GM19395 (cell line): ENCODE measurements around the gene LMTK3.
A peak's percentile ranks its signal among the peaks of the same experiment; 100 is the strongest.

Experiments used
- ATAC-seq: cut with Tn5 transposase; IDR thresholded peaks from one replicate; pipeline ENCODE4 v1.9.1; 2021; ENCODE audit warnings: mild to moderate bottlenecking, moderate library complexity; ENCODE audit not compliant: unreplicated experiment

Gene LMTK3

DNA sequence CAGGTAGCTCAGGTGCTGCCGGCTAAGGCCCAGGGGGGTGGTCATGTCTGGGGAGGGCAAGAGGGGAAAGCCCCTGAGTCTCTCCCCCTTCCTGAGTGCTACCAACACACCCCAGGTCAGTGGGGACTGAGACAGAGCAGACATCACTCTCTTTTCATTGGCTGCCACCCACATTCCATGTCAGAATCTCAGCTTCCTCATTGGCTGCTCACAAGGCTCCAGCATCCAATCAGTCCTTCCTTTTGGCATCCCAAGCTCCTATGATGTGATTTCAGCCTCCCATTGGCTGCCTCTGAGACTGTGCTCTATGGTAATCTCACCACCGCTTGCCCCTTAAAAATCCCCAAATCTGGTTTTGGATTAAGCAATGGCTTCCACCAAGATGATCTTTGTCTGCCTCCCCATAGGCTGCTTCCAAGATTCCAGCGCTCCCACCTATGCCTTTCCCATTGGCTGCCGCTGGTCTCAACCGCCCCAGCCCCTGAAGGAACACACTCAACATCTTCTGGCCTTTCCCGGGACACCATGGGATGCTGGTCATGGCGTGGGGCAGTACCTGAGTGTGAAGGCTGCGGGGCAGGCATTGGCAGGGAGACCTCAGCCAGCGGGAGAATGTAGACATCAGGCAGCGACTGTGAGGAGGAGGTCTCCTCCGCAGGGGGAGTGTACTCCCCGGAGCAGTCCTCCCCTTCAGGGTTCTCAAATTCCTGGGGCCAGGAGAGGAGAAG lies 2.0 kb downstream of the LMTK3 start:
- ATAC-seq, result no peak

DNA sequence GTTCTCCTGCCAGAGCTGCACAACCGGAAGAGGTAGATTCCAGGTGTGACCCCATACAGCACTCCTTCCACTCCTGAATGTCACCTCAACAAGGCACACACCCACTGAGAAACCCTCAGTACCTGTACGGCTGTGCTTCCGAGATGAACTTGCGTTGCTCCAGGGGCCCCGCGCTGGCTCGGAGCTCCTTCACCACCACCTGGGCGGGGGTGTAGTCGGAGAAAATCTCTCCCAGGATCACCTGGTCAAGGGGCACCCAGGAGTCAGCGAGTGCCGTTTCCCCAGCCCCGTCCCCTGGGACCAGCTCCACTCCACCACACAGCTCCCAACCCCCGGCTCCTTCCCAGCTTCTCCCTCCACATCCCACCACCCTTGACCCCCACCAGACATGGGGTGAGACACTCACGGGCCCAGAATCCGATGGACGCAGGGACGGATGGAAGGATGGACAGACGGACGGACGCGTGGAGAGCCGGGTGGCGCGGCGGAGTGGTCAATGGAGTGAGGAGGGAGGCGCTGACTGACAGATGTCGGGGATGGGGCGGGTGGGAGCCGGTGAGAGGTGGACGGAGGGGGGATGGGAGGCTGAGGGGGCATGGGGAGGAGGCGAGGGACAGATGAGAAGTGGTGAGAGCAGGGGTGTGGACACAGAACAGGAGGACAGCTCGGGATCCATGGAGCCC lies 2.8 kb downstream of the LMTK3 start:
- ATAC-seq, result no peak

- no peak for ATAC-seq
Measured at GRCh38 chr19:48507911-48508439, 3.7 kb downstream of the LMTK3 start.

- ATAC-seq, result no peak
Measured at GRCh38 chr19:48506138-48506733, 5.4 kb downstream of the LMTK3 start.

GRCh38 chr19:48502350-48503018 lies 9.2 kb downstream of the LMTK3 start:
- no peak for ATAC-seq

GRCh38 chr19:48501494-48502349 lies 9.9 kb downstream of the LMTK3 start:
- no peak for ATAC-seq

DNA sequence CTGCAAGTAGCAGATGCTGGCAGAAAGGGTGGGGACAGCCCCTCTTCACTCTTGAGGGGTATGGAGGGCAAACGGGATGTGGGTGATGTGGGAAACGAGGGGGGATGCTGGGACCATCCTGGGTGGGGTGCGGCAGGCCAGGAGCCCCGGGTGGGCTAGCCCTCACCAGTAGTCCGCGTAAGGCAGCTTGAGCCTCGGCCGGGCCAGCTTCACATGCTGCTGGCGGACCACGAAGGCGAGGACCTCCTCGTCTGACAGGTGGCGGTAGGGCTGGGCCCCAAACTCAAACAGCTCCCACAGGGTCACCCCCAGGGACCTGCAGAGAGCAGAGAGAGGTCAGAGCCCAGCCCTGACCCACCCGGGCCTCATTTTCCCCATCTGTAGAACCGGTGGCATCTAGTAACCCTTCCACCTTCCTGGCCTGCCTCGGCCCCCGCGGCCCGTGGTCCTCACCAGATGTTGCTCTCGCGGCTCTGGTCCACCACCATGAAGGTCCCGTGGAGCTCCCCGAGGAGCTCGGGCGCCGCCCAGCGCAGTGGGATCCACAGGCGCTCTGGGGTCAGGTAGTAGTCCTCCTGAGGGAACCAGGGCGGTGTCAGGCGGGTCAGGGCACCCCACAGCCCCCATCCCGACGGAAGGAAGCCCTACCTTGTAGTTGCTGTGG lies 10.7 kb downstream of the LMTK3 start:
- ATAC-seq, result no peak

DNA sequence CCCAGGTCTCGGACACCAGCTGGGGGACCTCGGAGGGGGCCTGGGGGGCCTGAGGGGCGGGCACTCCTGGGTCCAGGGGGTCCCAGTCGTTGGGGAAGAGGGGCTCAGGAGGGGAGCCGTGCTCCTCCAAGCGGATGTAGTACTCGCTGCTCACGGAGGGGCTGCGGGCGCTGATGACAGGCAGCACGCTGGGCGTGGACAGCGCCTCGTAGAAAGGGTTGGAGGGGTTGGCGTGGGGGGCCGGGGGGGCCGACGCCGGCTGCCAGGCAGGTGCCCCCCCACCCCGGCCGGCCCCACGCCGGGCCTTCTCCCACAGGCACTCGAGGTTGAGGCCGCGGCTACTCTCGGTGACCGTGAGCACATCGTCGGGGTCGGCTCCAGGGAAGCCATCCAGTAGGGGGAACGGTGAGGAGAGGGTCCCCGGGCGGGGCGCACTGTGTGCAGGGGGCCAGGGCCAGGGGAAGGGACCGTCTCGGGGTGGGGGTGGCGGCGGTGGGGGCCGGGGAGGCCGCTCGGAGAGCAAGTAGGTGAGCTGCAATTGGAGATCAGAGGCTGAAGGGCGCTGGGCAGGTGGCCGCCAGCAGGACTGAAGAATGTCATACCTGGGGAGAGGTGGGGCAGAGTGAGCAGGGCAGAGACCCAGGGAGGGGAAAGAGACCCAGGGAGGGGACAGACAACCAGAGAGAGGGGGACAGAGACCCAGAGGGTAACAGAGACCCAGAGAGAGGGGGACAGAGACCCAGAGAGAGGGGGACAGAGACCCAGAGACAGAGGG lies 12.1 kb downstream of the LMTK3 start:
- no peak for ATAC-seq

DNA sequence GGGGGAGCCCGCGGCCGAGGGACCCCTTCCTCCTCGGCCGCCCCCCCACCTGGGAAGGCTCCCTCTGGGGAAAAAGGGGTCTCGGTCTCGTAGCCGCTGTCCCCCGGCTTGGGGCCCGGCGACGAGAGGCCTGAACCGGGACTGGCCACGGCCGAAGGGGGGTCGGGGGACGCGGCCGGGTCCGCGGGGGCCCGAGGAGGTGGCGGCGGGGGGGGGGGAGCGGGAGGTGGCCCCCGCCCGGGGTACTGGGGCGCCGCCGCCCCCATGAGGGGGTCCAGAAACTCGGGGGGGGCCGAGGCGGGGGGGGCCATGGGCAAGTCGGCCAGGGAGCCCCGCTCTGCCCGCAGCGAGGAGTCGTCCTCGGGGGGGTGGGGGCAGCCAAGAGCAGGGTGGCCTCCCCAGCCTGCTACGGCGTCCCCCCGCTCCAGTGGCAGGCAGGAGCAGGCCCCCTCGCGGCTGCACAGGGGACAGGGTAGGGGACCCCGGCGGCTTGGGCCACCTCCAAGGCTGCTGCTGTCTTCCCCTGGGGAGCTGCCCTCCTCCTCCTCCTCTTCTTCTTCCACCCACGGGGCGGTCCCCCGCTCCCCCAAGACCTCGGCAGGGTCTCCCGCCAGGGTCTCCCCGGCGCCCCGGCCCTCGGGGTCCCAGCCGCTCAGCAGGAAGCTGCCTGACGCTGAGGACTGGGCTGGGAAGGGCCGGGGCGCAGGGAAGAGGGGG lies 12.9 kb downstream of the LMTK3 start:
- no peak for ATAC-seq

DNA sequence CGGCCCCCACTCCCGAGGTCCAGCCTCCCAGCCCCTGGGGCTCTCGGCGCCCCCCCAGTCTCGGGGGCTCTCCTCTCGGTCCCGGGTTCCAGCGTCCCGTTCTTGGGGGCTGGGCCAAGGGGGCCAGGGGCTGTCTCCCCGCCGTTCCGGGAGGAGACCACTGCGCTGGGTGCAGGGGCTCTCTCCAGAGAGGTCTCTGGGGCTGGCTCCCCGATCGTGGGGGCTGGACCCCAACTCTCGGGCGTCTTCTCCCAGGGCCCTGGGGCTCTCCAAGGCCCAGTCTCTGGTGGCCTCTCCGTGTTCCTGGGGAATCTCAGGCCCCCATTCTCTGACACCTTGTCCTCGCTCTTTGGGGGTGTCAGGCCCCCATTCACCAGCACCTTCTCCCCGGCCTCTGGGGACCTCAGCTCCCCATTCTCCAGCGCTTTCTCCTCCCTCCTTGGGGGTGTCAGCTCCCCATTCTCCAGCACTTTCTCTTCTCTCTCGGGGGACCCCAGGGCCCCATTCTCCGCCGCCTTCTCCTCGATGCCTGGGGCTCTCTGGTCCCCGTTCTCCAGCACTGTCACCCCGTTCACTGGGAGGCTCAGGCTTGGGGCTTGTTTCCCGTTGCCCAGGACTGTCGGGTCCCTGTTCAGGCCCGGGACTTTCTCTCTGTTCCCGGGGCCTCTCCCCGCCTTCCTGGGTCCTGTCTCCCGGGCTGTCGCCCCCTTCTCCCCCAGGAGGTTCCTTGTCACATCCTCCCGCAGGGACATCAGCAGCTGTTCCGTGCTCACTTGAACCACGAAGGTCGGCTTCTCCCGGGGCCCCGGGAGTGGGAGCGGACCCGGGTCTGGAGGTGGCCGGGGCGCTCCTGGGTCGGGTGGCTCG lies 13.7 kb downstream of the LMTK3 start:
- ATAC-seq, result no peak

DNA sequence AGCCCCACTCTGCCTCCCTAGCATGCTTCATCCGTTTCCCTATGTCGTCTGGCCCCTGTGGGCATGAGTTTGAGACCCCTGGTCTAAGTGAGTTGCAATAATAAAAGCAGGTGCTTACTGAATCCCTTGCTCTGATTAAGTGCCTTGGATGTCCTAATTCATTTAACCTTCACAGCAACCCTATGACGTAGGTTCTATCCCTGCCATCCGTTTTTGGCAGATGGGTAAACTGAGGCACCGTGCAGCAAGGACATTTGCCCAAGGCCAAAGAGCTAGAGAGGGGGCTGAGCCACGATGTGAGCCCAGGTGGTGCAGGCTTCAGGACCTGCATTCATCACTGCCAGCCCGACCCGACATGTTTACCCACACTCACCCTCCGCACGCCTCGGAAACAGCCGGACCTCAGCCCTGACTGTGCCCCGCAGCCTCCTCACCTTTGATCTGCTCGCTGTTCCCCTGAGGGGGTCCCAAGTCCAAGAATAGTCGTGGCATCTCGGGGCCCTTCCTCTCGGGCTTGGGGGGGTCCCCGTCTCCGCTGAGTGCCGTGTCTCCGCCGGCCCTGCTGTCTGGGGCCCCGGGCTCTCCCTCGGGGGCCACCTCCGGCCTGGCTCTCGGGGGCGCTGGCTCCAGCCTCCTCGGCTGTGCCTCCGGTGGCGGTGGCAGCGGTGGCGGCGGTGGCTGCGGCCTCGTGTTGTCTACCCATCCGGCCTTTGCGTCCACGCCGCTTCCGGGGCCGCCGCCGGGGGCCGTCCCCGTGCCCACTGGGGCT lies 14.5 kb downstream of the LMTK3 start:
- no peak for ATAC-seq

GRCh38 chr19:48495396-48495795 lies 16.2 kb downstream of the LMTK3 start:
- ATAC-seq, result no peak

GRCh38 chr19:48493718-48494401 lies 17.8 kb downstream of the LMTK3 start:
- no peak for ATAC-seq

DNA sequence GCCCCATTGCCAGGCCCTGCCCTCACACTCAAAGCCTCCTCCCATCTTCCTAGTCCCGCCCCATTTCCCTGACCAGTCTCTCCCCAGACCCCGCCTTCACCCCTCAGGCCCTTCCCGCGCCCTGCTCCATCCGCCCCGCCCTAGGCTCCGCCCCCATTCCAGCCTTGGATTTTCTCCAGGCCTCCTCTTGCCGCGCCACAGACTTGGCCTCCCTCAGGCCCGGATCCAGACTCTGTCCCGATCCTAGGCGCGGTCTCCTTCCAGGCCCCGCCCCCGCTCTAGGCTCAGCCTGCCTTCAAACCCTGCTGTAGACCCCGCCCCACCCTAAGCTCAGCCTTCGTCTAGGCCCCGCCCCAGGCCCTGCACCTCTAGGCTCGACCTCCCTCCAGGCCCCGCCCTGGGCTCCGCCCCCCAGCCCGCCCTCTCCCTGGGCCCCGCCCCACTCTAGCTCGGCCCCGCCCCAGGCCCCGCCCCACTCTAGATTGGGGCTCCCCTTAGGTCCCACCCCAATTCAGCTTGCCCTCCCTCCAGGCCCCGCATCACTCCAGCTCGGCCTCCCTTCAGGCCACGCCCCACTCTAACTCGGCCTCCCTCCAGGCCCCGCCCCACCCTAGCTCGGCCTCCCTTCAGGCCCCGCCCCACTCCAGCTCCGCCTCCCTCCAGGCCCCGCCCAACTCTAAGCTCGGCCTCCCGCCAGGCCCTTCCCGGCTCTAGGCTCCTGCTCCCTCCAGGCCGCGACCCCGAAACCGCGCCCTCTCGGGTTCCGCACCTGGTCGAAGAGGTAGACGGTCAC lies 18.5 kb downstream of the LMTK3 start:
- ATAC-seq, result peak; percentile 70

- ATAC-seq, result no peak
Measured at GRCh38 chr19:48491793-48492123, 19.9 kb downstream of the LMTK3 start.
